Transverse colon (tissue), 3 donors: ENCODE measurements around the gene ENDOD1.

Source experiments
- CTCF ChIP-seq, 5 experiments: fragments of 200-600 bp in 3 of 5; fragments of 450-650 bp in 2 of 5; sonication (generic) in 3 of 5; IDR thresholded peaks; 1 replicate in 2 of 5; 2 replicates in 3 of 5; pipeline ENCODE4 v1.5.1; 2016 to 2017; ENCODE audit warnings: antibody characterized with exemption in 5 of 5, inconsistent platforms in 3 of 5, mild to moderate bottlenecking in 2 of 5, moderate library complexity in 1 of 5
- POLR2A ChIP-seq: fragments of 450-650 bp; IDR thresholded peaks from one replicate; pipeline ENCODE4 v1.6.1; 2016; ENCODE audit warnings: antibody characterized with exemption, mild to moderate bottlenecking, moderate library complexity

- TF ChIP-seq CTCF (IDR thresholded peaks at IDR 0.05) (no peak), POLR2A (no peak)
These were observed 19.2 kb upstream of the ENDOD1 start for GRCh38 chr11:95070471-95070870.
